PC-9 (cell line): ENCODE measurements around the gene DPP4. TPM values are rescaled to one million over a fixed set of nuclear protein-coding genes. Genes with fewer than 3 reads are reported as not detected.

Experiments used
- BruUV-seq: library from RNA; stranded (reverse); fragments of 400-500 nt; replicated peaks from 2 replicates; lab custom pipeline; 2021; lab: Mats Ljungman, UMichigan
- CTCF ChIA-PET: fragments of 300-600 bp; sonication (Branson Sonifier 250); formaldehyde crosslinking; loops from one replicate; lab custom pipeline; 2022; ENCODE audit warnings: antibody characterized with exemption; lab: Charles Lee
- POLR2A ChIA-PET: fragments of 300-600 bp; sonication (Branson Sonifier 250); formaldehyde crosslinking; loops from one replicate; lab custom pipeline; 2022; ENCODE audit warnings: antibody characterized with exemption; ENCODE audit not compliant: unreplicated experiment; lab: Charles Lee
- DNase-seq, 2 experiments: peaks; one replicate each; pipeline versions ENCODE4 v3.0.0 to v3.0.0-alpha.2; 2015 to 2022; ENCODE audit warnings: mixed read lengths in 1 of 2
- H2AFZ ChIP-seq: fragments of 200-600 bp; sonication (generic); 2 replicates; pipeline ENCODE4 v1.8.1; 2017; ENCODE audit warnings: antibody characterized with exemption
- H3F3A ChIP-seq: fragments of 200-600 bp; sonication (generic); 2 replicates; pipeline ENCODE4 v1.8.1; 2017; ENCODE audit warnings: antibody characterized with exemption, mild to moderate bottlenecking, low read depth; ENCODE audit not compliant: insufficient read depth
- H3K27ac ChIP-seq: fragments of 200-600 bp; sonication (generic); 2 replicates; pipeline ENCODE4 v1.6.1; 2016; ENCODE audit warnings: mixed run types
- H3K27me3 ChIP-seq: fragments of 200-600 bp; sonication (generic); 2 replicates; pipeline ENCODE4 v1.6.1; 2016; ENCODE audit warnings: low read depth, mixed run types; ENCODE audit not compliant: insufficient read depth
- H3K36me3 ChIP-seq: fragments of 200-600 bp; sonication (generic); 2 replicates; pipeline ENCODE4 v1.6.1; 2016; ENCODE audit warnings: low read depth, mixed run types
- H3K4me1 ChIP-seq: fragments of 200-600 bp; sonication (generic); replicated peaks from 2 replicates; pipeline ENCODE4 v1.6.1; 2016; ENCODE audit warnings: mixed run types; ENCODE audit not compliant: insufficient read depth
- H3K4me2 ChIP-seq: fragments of 200-600 bp; sonication (generic); 2 replicates; pipeline ENCODE4 v1.6.1; 2017; ENCODE audit warnings: mixed run types
- H3K4me3 ChIP-seq: fragments of 200-600 bp; sonication (generic); 2 replicates; pipeline ENCODE4 v1.6.1; 2016; ENCODE audit warnings: mixed run types
- H3K79me2 ChIP-seq: fragments of 200-600 bp; sonication (generic); 2 replicates; pipeline ENCODE4 v1.6.1; 2017; ENCODE audit warnings: low read depth, mixed run types
- H3K9me2 ChIP-seq: fragments of 200-600 bp; sonication (generic); 2 replicates; pipeline ENCODE4 v1.8.1; 2017; ENCODE audit warnings: mild to moderate bottlenecking; ENCODE audit not compliant: insufficient read depth
- H3K9me3 ChIP-seq: fragments of 200-600 bp; sonication (generic); 2 replicates; pipeline ENCODE4 v1.8.1; 2016; ENCODE audit warnings: low read depth; ENCODE audit not compliant: insufficient read depth
- H4K20me1 ChIP-seq: fragments of 200-600 bp; sonication (generic); 2 replicates; pipeline ENCODE4 v1.8.1; 2017; ENCODE audit not compliant: insufficient read depth
- EZH2 ChIP-seq: fragments of 200-600 bp; sonication (generic); IDR thresholded peaks from 2 replicates; pipeline ENCODE4 v1.8.0; 2017; ENCODE audit warnings: antibody characterized with exemption, low read depth
- intact Hi-C: fragments of 100-400 bp; cut with micrococcal nuclease; formaldehyde crosslinking; loops from one replicate; pipeline ENCODE4 v1.10.0; 2022; ENCODE audit not compliant: unreplicated experiment
- total RNA-seq: library from RNA; stranded (reverse); gene quantifications from 2 replicates; pipeline ENCODE4 v1.2.3, GENCODE V29; 2021
- TF ChIP-seq, protein P1 (sequence below): fragments of 200-600 bp; sonication (generic); conservative IDR thresholded peaks from 2 replicates; pipeline ENCODE4 v1.6.1; 2017; ENCODE audit warnings: mixed run types, antibody characterized with exemption, mild to moderate bottlenecking, moderate library complexity

Gene DPP4
- total RNA-seq, 1 experiment from 2014 or later: 0.35 TPM

- H3K36me3 ChIP-seq: no peaks in the 10 kb centered on the region
- no TSS peak for BruUV-seq
- no peaks in the 10 kb centered on the region for H4K20me1 ChIP-seq
- no peak for TF ChIP-seq EZH2
- TF ChIP-seq, protein P1, sequence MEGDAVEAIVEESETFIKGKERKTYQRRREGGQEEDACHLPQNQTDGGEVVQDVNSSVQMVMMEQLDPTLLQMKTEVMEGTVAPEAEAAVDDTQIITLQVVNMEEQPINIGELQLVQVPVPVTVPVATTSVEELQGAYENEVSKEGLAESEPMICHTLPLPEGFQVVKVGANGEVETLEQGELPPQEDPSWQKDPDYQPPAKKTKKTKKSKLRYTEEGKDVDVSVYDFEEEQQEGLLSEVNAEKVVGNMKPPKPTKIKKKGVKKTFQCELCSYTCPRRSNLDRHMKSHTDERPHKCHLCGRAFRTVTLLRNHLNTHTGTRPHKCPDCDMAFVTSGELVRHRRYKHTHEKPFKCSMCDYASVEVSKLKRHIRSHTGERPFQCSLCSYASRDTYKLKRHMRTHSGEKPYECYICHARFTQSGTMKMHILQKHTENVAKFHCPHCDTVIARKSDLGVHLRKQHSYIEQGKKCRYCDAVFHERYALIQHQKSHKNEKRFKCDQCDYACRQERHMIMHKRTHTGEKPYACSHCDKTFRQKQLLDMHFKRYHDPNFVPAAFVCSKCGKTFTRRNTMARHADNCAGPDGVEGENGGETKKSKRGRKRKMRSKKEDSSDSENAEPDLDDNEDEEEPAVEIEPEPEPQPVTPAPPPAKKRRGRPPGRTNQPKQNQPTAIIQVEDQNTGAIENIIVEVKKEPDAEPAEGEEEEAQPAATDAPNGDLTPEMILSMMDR: no peak
- H3K4me3 ChIP-seq: no peak overlapping the region
- H3K27ac ChIP-seq: no peak overlapping the region
- ChIA-PET CTCF (no interaction called here), POLR2A (no interaction called here)
- no peak overlapping the region for H2AFZ ChIP-seq
- intact Hi-C loops: no loop called here
- no peak overlapping the region for H3K4me2 ChIP-seq
- no peaks in the 10 kb centered on the region for H3K79me2 ChIP-seq
- H3K27me3 ChIP-seq: no peaks in the 10 kb centered on the region
- no peak for DNase-seq
- no peaks in the 10 kb centered on the region for H3F3A ChIP-seq
- no peaks in the 10 kb centered on the region for H3K9me2 ChIP-seq
- H3K4me1 ChIP-seq: no peaks in the 10 kb centered on the region
- H3K9me3 ChIP-seq: no peaks in the 10 kb centered on the region; the same call in 1 of the 2 replicates
Observed at GRCh38 chr2:162061021-162061420, 13.0 kb downstream of the DPP4 start.

- ChIA-PET POLR2A (no interaction called here), CTCF (no interaction called here)
- H2AFZ ChIP-seq: no peak overlapping the region
- no peak for DNase-seq
- TF ChIP-seq, protein P1: no peak
- TF ChIP-seq EZH2: no peak
- no peaks in the 10 kb centered on the region; the same call in 1 of the 2 replicates for H3K9me3 ChIP-seq
- no peaks in the 10 kb centered on the region for H3F3A ChIP-seq
- no peaks in the 10 kb centered on the region for H4K20me1 ChIP-seq
- intact Hi-C loops: no loop called here
- no peak overlapping the region for H3K4me3 ChIP-seq
- no peak overlapping the region for H3K27ac ChIP-seq
- H3K9me2 ChIP-seq: no peaks in the 10 kb centered on the region
- H3K27me3 ChIP-seq: no peaks in the 10 kb centered on the region
- no peaks in the 10 kb centered on the region for H3K79me2 ChIP-seq
- no TSS peak for BruUV-seq
- H3K4me2 ChIP-seq: no peak overlapping the region
- no peaks in the 10 kb centered on the region for H3K4me1 ChIP-seq
- H3K36me3 ChIP-seq: no peaks in the 10 kb centered on the region
Observed at GRCh38 chr2:162060532-162060931, 13.5 kb downstream of the DPP4 start.

- Histone ChIP-seq H3K79me2 (no peaks in the 10 kb centered on the region), H3K9me2 (no peaks in the 10 kb centered on the region), H3K4me2 (no peak overlapping the region), H3K4me3 (no peak overlapping the region), H3K4me1 (no peaks in the 10 kb centered on the region), H3K36me3 (no peaks in the 10 kb centered on the region), H3K27me3 (no peaks in the 10 kb centered on the region), H4K20me1 (no peaks in the 10 kb centered on the region), H3F3A (no peaks in the 10 kb centered on the region), H3K9me3 (no peaks in the 10 kb centered on the region; the same call in 1 of the 2 replicates), H2AFZ (no peak overlapping the region), H3K27ac (no peak overlapping the region)
- intact Hi-C loops: no loop called here
- ChIA-PET POLR2A (no interaction called here), CTCF (no interaction called here)
- DNase-seq: no peak
- BruUV-seq: no TSS peak
- TF ChIP-seq, protein P1: no peak
- no peak for TF ChIP-seq EZH2
Observed at GRCh38 chr2:162058973-162059668, 14.9 kb downstream of the DPP4 start.
